ENCODE data around the gene C2orf76.

- TF ChIP-seq, protein P1, sequence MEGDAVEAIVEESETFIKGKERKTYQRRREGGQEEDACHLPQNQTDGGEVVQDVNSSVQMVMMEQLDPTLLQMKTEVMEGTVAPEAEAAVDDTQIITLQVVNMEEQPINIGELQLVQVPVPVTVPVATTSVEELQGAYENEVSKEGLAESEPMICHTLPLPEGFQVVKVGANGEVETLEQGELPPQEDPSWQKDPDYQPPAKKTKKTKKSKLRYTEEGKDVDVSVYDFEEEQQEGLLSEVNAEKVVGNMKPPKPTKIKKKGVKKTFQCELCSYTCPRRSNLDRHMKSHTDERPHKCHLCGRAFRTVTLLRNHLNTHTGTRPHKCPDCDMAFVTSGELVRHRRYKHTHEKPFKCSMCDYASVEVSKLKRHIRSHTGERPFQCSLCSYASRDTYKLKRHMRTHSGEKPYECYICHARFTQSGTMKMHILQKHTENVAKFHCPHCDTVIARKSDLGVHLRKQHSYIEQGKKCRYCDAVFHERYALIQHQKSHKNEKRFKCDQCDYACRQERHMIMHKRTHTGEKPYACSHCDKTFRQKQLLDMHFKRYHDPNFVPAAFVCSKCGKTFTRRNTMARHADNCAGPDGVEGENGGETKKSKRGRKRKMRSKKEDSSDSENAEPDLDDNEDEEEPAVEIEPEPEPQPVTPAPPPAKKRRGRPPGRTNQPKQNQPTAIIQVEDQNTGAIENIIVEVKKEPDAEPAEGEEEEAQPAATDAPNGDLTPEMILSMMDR (IDR thresholded peaks at IDR 0.05; ENCODE audit: borderline replicate concordance, extremely low read depth, low read length, poor library complexity, severe bottlenecking): no peak
- no peak for TF ChIP-seq EZH2 (IDR thresholded peaks at IDR 0.05; ENCODE audit: borderline replicate concordance, low read depth, low read length, severe bottlenecking)
Observed at GRCh38 chr2:119292226-119292625, 74.4 kb downstream of the C2orf76 start.
